IMR-90 (cell line): ENCODE measurements around the gene RPL10. TPM values are rescaled to one million over a fixed set of nuclear protein-coding genes. Genes with fewer than 3 reads are reported as not detected.
"Not testable (repeated sequence)": the region's sequence is repeated elsewhere in the genome, so short reads cannot be mapped to it uniquely, and the experiment has no call there.

ENCODE experiments used
- ATAC-seq: fragments of 200-7000 bp; cut with Tn5 transposase; 2 replicates; pipeline ENCODE4 v1.9.1; 2020; ENCODE audit warnings: low read depth, mild to moderate bottlenecking, moderate library complexity
- BruUV-seq: library from RNA; stranded (reverse); fragments of 400-500 nt; replicated peaks from 2 replicates; lab custom pipeline; 2021; lab: Mats Ljungman, UMichigan
- CTCF ChIA-PET: fragments of 300-600 bp; formaldehyde crosslinking; extraction: SDS; loops from one replicate; lab custom pipeline; 2021; ENCODE audit warnings: antibody characterized with exemption; lab: Yijun Ruan, JAX
- POLR2A ChIA-PET: fragments of 300-600 bp; sonication (Branson Sonifier 250); formaldehyde crosslinking; loops from one replicate; lab custom pipeline; 2022; ENCODE audit warnings: antibody characterized with exemption; ENCODE audit not compliant: unreplicated experiment; lab: Charles Lee
- DNase-seq: peaks from one replicate; pipeline ENCODE4 v3.0.0; 2013
- H2AFZ ChIP-seq: replicated peaks from 2 replicates; pipeline ENCODE3; 2013; ENCODE audit warnings: low read length, mild to moderate bottlenecking; ENCODE audit not compliant: poor library complexity
- H2AK5ac ChIP-seq: 2 replicates; pipeline ENCODE4 v1.6.1; 2013; ENCODE audit warnings: low read depth, low read length, inconsistent platforms
- H2AK9ac ChIP-seq: replicated peaks from 2 replicates; pipeline ENCODE3; 2013; ENCODE audit warnings: mild to moderate bottlenecking, low read depth, low read length, moderate library complexity; ENCODE audit not compliant: poor library complexity
- H2BK120ac ChIP-seq: 2 replicates; pipeline ENCODE4 v1.6.1; 2013; ENCODE audit warnings: low read depth, low read length, inconsistent platforms
- H2BK15ac ChIP-seq: 3 replicates; pipeline ENCODE4 v1.6.1; 2013; ENCODE audit warnings: low read depth, low read length, inconsistent platforms
- H2BK20ac ChIP-seq: 2 replicates; pipeline ENCODE4 v1.6.1; 2013; ENCODE audit warnings: low read depth, mild to moderate bottlenecking, inconsistent platforms, low read length, moderate library complexity
- H2BK5ac ChIP-seq: 2 replicates; pipeline ENCODE4 v1.6.1; 2013; ENCODE audit warnings: mild to moderate bottlenecking, low read depth, low read length, inconsistent platforms; ENCODE audit not compliant: poor library complexity, severe bottlenecking
- H3K14ac ChIP-seq: replicated peaks from 2 replicates; pipeline ENCODE4 v1.6.1; 2013; ENCODE audit warnings: low read depth, low read length, inconsistent platforms
- H3K18ac ChIP-seq: 2 replicates; pipeline ENCODE4 v1.6.1; 2013; ENCODE audit warnings: low read depth, low read length, control low read depth
- H3K23ac ChIP-seq: 2 replicates; pipeline ENCODE4 v1.6.1; 2013; ENCODE audit warnings: low read depth, low read length, inconsistent platforms
- H3K27ac ChIP-seq: 2 replicates; pipeline ENCODE4 v1.5.1; 2013; ENCODE audit warnings: mild to moderate bottlenecking, control low read depth, low read length; ENCODE audit not compliant: insufficient read depth
- H3K27me3 ChIP-seq: 2 replicates; pipeline ENCODE4 v1.6.1; 2013; ENCODE audit warnings: low read length; ENCODE audit not compliant: control insufficient read depth, insufficient read depth
- H3K36me3 ChIP-seq: 2 replicates; pipeline ENCODE4 v1.6.1; 2013; ENCODE audit warnings: low read length, mixed read lengths; ENCODE audit not compliant: control insufficient read depth, insufficient read depth
- H3K4ac ChIP-seq: 2 replicates; pipeline ENCODE4 v1.6.1; 2013; ENCODE audit warnings: low read depth, low read length, inconsistent platforms
- H3K4me1 ChIP-seq: 2 replicates; pipeline ENCODE4 v1.6.1; 2013; ENCODE audit warnings: low read length, mixed read lengths; ENCODE audit not compliant: control insufficient read depth, insufficient read depth
- H3K4me2 ChIP-seq: 2 replicates; pipeline ENCODE4 v1.6.1; 2013; ENCODE audit warnings: low read depth, mild to moderate bottlenecking, control low read depth, low read length, moderate library complexity
- H3K4me3 ChIP-seq: 2 replicates; pipeline ENCODE4 v1.5.1; 2013; ENCODE audit warnings: low read depth, mild to moderate bottlenecking, control low read depth, low read length, moderate library complexity; ENCODE audit not compliant: insufficient read depth
- H3K56ac ChIP-seq: 2 replicates; pipeline ENCODE4 v1.6.1; 2013; ENCODE audit warnings: low read length, inconsistent platforms; ENCODE audit not compliant: insufficient read depth; ENCODE audit errors: extremely low read depth
- H3K79me1 ChIP-seq, 2 experiments: 2 replicates each; pipeline ENCODE4 v1.6.1; 2013; ENCODE audit warnings: low read length in 2 of 2, inconsistent platforms in 1 of 2, low read depth in 1 of 2
- H3K9ac ChIP-seq: 2 replicates; pipeline ENCODE4 v1.6.1; 2013; ENCODE audit warnings: low read depth, low read length, control low read depth
- H3K9me1 ChIP-seq: 2 replicates; pipeline ENCODE4 v1.6.1; 2013; ENCODE audit warnings: low read length, inconsistent platforms; ENCODE audit not compliant: insufficient read depth
- H3K9me3 ChIP-seq: 2 replicates; pipeline ENCODE4 v1.6.1; 2013; ENCODE audit warnings: low read length; ENCODE audit not compliant: control insufficient read depth, insufficient read depth
- H4K20me1 ChIP-seq: 2 replicates; pipeline ENCODE4 v1.6.1; 2013; ENCODE audit warnings: low read length, inconsistent platforms; ENCODE audit not compliant: insufficient read depth
- H4K5ac ChIP-seq: 2 replicates; pipeline ENCODE4 v1.6.1; 2013; ENCODE audit warnings: mild to moderate bottlenecking, low read depth, low read length, control low read depth
- H4K8ac ChIP-seq, 2 experiments: 2 replicates each; pipeline ENCODE4 v1.6.1; 2013; ENCODE audit warnings: low read depth in 2 of 2, low read length in 2 of 2, control low read depth in 1 of 2, inconsistent platforms in 1 of 2
- H4K91ac ChIP-seq: 2 replicates; pipeline ENCODE4 v1.6.1; 2013; ENCODE audit warnings: low read depth, low read length, inconsistent platforms; ENCODE audit not compliant: insufficient read depth
- WGBS, 2 experiments: methylation state at CpG; one replicate each; pipeline versions ENCODE4 v1.1.5 to v1.1.7; 2013; ENCODE audit warnings: missing lambda C conversion rate in 2 of 2; ENCODE audit not compliant: insufficient read length in 1 of 2; ENCODE audit errors: extremely low coverage in 2 of 2; 5-methylcytosine and 5-hydroxymethylcytosine counted together
- dilution Hi-C: fragments of 300-500 bp; cut with HindIII; formaldehyde crosslinking; loops from one replicate; pipeline ENCODE4 v1.14.3; 2018; ENCODE audit warnings: low sequenced_read_pairs; ENCODE audit not compliant: unreplicated experiment
- in situ Hi-C: fragments of 300-500 bp; cut with MboI; formaldehyde crosslinking; loops from 3 replicates; pipeline ENCODE4 v1.14.3; 2019; ENCODE audit warnings: low sequenced_read_pairs, inconsistent platforms, mixed read lengths
- intact Hi-C: fragments of 100-400 bp; cut with micrococcal nuclease; formaldehyde crosslinking; loops from 2 replicates; pipeline ENCODE4 v1.10.0; 2022
- polyA plus RNA-seq, 3 experiments: library from polyadenylated mRNA; depleted of rRNA; stranded (reverse); fragments of >200 nt; gene quantifications; 2 replicates each; pipeline ENCODE4 v1.2.3, GENCODE V29; 2012; ENCODE audit warnings: low replicate concordance in 1 of 3
- total RNA-seq: library from RNA; depleted of rRNA; stranded (reverse); fragments of >200 nt; gene quantifications from 2 replicates; pipeline ENCODE4 v1.2.3, GENCODE V29; 2012

The RPL10 gene
- total and polyA plus RNA-seq, 2 of the 4 experiments (the other 2 are of a cell fraction) = 1,582 to 7,467 TPM

DNA sequence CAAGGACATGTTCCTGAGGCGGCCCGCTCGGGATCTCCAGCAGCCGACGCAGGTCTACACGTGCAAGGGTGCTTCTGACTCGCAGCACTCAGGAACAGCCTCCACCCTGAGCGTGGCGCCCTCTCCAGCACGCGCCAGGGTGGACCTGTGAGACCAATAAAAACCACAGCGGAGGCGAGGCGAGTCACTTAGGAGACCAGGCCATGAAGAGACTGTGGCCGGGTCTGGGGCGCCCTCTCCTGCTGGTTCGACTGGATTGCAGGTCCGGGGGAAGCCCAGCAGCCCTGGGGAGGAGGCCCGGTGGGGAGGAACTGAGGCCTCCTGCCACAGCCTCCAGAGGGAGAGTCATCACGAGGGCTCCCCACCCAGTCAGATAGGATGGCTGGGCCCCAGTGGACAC, 10.1 kb upstream of the RPL10 start:
- H2BK120ac ChIP-seq, H4K8ac ChIP-seq, H3K4me3 ChIP-seq, BruUV-seq, H4K20me1 ChIP-seq, H2AK5ac ChIP-seq, POLR2A ChIA-PET, dilution Hi-C loops, H2AFZ ChIP-seq, H3K9me1 ChIP-seq, H3K27ac ChIP-seq, H3K4me2 ChIP-seq, H3K18ac ChIP-seq, intact Hi-C loops, H2BK5ac ChIP-seq, H3K14ac ChIP-seq, ATAC-seq, in situ Hi-C loops, H2BK15ac ChIP-seq, H3K23ac ChIP-seq, CTCF ChIA-PET, H3K4me1 ChIP-seq, H3K79me1 ChIP-seq, H3K36me3 ChIP-seq, H3K27me3 ChIP-seq, H2AK9ac ChIP-seq, H3K4ac ChIP-seq, H4K5ac ChIP-seq, H2BK20ac ChIP-seq, H4K91ac ChIP-seq, H3K56ac ChIP-seq, H3K9ac ChIP-seq, DNase-seq, H3K9me3 ChIP-seq: not testable (repeated sequence)
- no CpG with 5 or more reads among the region's 20 CpGs for WGBS, 2 experiments

DNA sequence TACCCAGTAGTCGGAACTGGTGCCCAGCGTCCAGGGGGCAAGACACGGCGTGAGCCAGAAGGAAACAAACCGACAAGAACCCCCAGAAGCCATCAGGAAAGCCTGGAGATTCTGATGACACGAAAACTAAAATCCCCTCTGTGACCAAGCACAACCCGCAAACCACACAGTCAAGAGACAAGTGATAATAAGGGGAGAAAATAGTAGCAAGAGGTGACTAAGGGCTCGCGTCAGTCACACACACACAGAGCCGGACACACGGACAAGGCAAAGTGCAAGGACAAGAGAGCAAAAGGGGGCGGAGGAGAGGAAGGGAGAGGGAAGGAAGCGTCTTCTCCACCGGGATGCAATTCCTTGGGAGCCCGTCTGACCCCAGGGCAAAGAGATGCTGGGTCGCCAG, 9.5 kb upstream of the RPL10 start:
- H3K4me2 ChIP-seq, H4K91ac ChIP-seq, H2AFZ ChIP-seq, H3K14ac ChIP-seq, H3K4me1 ChIP-seq, H2AK9ac ChIP-seq, H3K9me1 ChIP-seq, H3K56ac ChIP-seq, H3K4ac ChIP-seq, H3K4me3 ChIP-seq, H3K79me1 ChIP-seq, intact Hi-C loops, H2BK20ac ChIP-seq, ATAC-seq, CTCF ChIA-PET, H3K27ac ChIP-seq, H3K27me3 ChIP-seq, H4K5ac ChIP-seq, in situ Hi-C loops, BruUV-seq, H4K8ac ChIP-seq, H3K23ac ChIP-seq, H2AK5ac ChIP-seq, dilution Hi-C loops, POLR2A ChIA-PET, H3K36me3 ChIP-seq, H2BK120ac ChIP-seq, DNase-seq, H2BK5ac ChIP-seq, H3K9ac ChIP-seq, H2BK15ac ChIP-seq, H4K20me1 ChIP-seq, H3K9me3 ChIP-seq, H3K18ac ChIP-seq: not testable (repeated sequence)
- WGBS, 2 experiments = no CpG with 5 or more reads among the region's 16 CpGs
